ENCODE results near the gene UGT1A6. TPM values are rescaled to one million over a fixed set of nuclear protein-coding genes. Genes with fewer than 3 reads are reported as not detected.

UGT1A6 gene
- total and polyA plus RNA-seq, 2 donors (not counting 3 experiments of a cell fraction or from before 2014, with no cell fraction given), result not detected

- ChIA-PET POLR2A (no interaction called here), CTCF (no interaction called here)
- no peaks in the 10 kb centered on the region for H3K9me3 ChIP-seq (replicated peaks; ENCODE audit: control insufficient read depth, insufficient read depth, low read length)
- no peaks in the 10 kb centered on the region for H4K20me1 ChIP-seq (replicated peaks; ENCODE audit: control insufficient read depth, extremely low read depth, insufficient read depth, low read length)
- H2AFZ ChIP-seq (ENCODE audit: low read depth, low read length), result no peak overlapping the region
- no peak overlapping the region for H3K9ac ChIP-seq (replicated peaks; ENCODE audit: extremely low read depth, insufficient read depth, low read length)
- DNase-seq (ENCODE audit: low read depth, low spot score), result no peak
- no peaks in the 10 kb centered on the region for H3K36me3 ChIP-seq (ENCODE audit: control insufficient read depth in 2 of 2, extremely low read depth in 1 of 2, insufficient read depth in 2 of 2, low read length in 2 of 2)
- H3K79me2 ChIP-seq (ENCODE audit: control insufficient read depth, insufficient read depth, low read length), result no peaks in the 10 kb centered on the region
- no peak for FAIRE-seq
- H3K4me3 ChIP-seq (replicated peaks in 1 of 3; ENCODE audit: insufficient read depth in 1 of 3, low read depth in 1 of 3, low read length in 3 of 3), result no peak overlapping the region
- H3K27me3 ChIP-seq (ENCODE audit: control insufficient read depth in 2 of 2, insufficient read depth in 2 of 2, low read length in 2 of 2), result no peaks in the 10 kb centered on the region
- dilution Hi-C loops (cut with MboI; ENCODE audit: extremely low pct_ligation_motif_present, low sequenced_read_pairs), result no loop called here
- no peaks in the 10 kb centered on the region for H3K4me1 ChIP-seq (ENCODE audit: control insufficient read depth, extremely low read depth, insufficient read depth, low read length)
- H3K27ac ChIP-seq (ENCODE audit: insufficient read depth, low read depth, low read length), result no peak overlapping the region
- no peak overlapping the region for H3K4me2 ChIP-seq (ENCODE audit: insufficient read depth, low read length)
- no peak for TF ChIP-seq FOS (IDR thresholded peaks at IDR 0.05; ENCODE audit: borderline replicate concordance, insufficient read depth, low read length)
- TF ChIP-seq POLR2AphosphoS5 (IDR thresholded peaks at IDR 0.05; ENCODE audit: insufficient read depth, low read depth, low read length), result no peak
- no peak for TF ChIP-seq POLR2A (IDR thresholded peaks at IDR 0.05; ENCODE audit: low read depth, low read length)
- no peak for TF ChIP-seq MAX (IDR thresholded peaks at IDR 0.05; ENCODE audit: insufficient read depth, insufficient read length)
- no peak for TF ChIP-seq EZH2 (IDR thresholded peaks at IDR 0.05; ENCODE audit: borderline replicate concordance, low read depth, low read length, severe bottlenecking)
- no peak for TF ChIP-seq MYC (IDR thresholded peaks at IDR 0.05; ENCODE audit: low read depth, low read length)
- no peak for TF ChIP-seq JUN (IDR thresholded peaks at IDR 0.05; ENCODE audit: borderline replicate concordance, insufficient read depth, insufficient read length, low read depth)
- TF ChIP-seq CTCF (IDR thresholded peaks at IDR 0.05; ENCODE audit: extremely low read depth in 1 of 2, insufficient read depth in 1 of 2, low read depth in 1 of 2, low read length in 2 of 2), result no peak
- no peak for TF ChIP-seq GATA2 (IDR thresholded peaks at IDR 0.05; ENCODE audit: insufficient read depth, insufficient read length, low read depth, low read length)
- intact Hi-C loops (cut with micrococcal nuclease), result no loop called here
- no TSS peak for BruUV-seq (replicated peaks)
- no peaks in the 10 kb centered on the region for H3K9me1 ChIP-seq (replicated peaks; ENCODE audit: control insufficient read depth, extremely low read depth, insufficient read depth, low read length)
Measured at GRCh38 chr2:233798335-233799086, 105.8 kb downstream of the UGT1A6 start.
